Upper lobe of left lung (tissue), 4 donors: Measurements from ENCODE around the gene DIRAS1.

Source experiments
- CTCF ChIP-seq, 6 experiments: fragments of 450-650 bp in 4 of 6; fragments of 200-600 bp in 2 of 6; sonication (generic) in 2 of 6; IDR thresholded peaks; one replicate each; pipeline ENCODE4 v1.5.1; 2016 to 2019; ENCODE audit warnings: antibody characterized with exemption in 6 of 6
- EP300 ChIP-seq, 4 donors: sonication (generic); formaldehyde crosslinking; IDR thresholded peaks; one replicate each; pipeline ENCODE4 v1.5.1; 2017; ENCODE audit warnings: antibody characterized with exemption in 4 of 4, control low read depth in 2 of 4
- POLR2A ChIP-seq, 4 donors: fragments of 450-650 bp; IDR thresholded peaks; one replicate each; pipeline ENCODE4 v1.5.1; 2016 to 2017; ENCODE audit warnings: antibody characterized with exemption in 4 of 4, mild to moderate bottlenecking in 2 of 4

- TF ChIP-seq CTCF (IDR thresholded peaks at IDR 0.05): no peak
- no peak for TF ChIP-seq POLR2A (IDR thresholded peaks at IDR 0.05)
- no peak for TF ChIP-seq EP300 (IDR thresholded peaks at IDR 0.05)
Measured at GRCh38 chr19:2717638-2718541, 3.3 kb downstream of the DIRAS1 start.
